NCI-H1694 (cell line): ENCODE data around the gene NDUFS8.

Source experiments
- DNase-seq: peaks from one replicate; lab custom pipeline; 2025; lab: John Stamatoyannopoulos, UW

The NDUFS8 gene

GRCh38 chr11:68015467-68015866 is 15.0 kb upstream of the NDUFS8 start:
- no peak for DNase-seq

- no peak for DNase-seq
These were observed 14.1 kb upstream of the NDUFS8 start for GRCh38 chr11:68016161-68016903.

DNA sequence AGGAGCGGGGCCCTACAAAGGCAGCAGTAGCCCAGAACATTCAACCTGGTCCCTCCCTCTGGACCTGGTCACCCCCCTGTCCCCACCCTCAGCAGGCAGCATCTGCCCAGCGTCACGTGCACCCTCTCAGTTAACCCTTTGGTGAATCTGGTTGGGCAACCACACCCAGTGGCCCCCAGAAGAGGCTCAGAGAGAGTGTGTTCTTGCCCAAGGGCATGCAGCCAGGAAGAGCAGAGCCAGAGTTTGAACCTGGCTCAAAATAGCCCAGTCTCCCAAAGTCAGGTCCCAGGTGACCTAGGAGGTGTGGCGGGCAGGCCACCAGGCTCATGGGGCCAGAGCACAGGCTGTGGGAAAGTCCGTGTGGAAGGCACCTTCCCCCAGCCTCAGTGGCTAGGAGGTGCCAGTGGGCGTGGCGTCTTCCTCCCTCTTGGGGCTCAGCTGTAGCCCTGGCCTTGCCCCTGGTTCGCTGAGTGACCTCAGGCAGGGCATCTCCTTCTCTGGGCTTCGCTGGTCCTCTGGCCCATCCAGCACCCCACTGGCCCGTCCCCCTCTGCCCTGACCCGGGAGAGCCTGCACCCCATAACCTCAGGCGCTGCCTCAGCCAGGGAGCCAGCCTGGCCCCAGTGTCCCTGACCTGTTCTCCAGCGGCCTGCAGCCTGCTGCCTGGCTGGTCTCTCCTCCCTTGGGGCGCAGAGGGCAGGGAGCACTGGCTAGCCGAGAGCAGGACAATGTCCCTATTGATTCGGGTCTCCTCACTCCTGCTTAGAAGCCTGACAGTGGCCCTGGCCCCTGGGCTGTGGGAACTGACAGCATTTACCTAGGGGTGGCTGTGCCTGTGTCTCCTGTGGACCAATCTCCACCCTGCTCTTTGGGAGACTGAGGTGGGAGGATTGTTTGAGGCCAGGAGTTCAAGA is 13.3 kb upstream of the NDUFS8 start:
- DNase-seq: no peak

DNA sequence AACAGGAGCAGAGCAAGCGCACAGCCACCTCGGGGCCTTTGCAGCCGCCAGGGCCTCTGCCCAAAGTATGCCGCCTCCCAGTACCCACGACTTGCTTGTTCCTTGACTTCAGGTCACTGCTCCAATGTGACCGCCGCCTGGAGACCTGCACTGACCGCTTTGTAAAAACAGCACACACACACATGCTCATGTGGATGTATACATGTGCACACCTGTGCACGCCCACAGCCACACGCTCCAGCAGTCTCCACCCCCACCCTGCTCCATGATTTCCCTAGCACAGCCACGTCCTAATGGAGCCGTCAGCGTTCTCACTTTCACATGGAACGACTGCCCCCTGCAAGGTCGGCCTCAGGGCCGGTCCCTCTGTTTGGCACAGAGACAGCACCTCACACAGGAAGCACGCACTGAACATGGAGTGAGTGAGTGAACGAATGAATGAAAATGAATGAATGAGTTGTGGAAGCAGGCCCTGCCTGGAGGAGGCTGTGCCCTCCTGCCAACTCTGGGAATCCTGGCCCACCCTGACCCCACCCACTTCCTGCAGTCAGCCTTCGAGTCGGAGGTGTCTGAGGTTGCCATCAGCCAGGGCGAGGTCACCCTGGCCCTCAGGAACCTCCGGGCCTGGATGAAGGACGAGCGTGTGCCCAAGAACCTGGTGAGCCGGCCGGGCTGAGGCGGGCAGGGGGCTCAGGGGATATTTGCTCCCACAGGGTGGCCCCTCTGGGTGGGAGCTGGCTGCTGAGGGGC is 12.3 kb upstream of the NDUFS8 start:
- DNase-seq: no peak

GRCh38 chr11:68018730-68019190 is 11.7 kb upstream of the NDUFS8 start:
- DNase-seq: no peak

DNA sequence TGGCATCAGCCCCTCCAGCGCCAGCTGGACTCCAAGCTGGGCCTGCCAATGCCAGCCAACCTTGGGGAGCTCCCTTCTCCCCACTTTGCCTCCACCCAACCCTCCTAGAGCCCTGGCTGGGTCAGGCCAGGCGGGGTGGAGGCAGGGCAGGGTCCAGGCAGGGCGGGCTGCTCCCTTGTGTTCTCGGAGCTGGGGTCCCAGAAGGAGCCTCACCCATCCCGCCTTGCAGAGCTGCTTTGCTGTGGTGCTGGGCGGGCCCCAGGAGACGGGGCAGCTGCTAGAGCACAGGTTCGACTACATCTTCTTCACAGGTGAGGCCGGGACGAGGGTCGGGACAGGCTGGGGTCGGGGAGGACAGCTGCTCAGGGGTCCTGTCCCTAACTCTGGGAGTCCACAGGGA is 11.0 kb upstream of the NDUFS8 start:
- DNase-seq: no peak

GRCh38 chr11:68020575-68020974 is 9.9 kb upstream of the NDUFS8 start:
- DNase-seq: no peak

DNA sequence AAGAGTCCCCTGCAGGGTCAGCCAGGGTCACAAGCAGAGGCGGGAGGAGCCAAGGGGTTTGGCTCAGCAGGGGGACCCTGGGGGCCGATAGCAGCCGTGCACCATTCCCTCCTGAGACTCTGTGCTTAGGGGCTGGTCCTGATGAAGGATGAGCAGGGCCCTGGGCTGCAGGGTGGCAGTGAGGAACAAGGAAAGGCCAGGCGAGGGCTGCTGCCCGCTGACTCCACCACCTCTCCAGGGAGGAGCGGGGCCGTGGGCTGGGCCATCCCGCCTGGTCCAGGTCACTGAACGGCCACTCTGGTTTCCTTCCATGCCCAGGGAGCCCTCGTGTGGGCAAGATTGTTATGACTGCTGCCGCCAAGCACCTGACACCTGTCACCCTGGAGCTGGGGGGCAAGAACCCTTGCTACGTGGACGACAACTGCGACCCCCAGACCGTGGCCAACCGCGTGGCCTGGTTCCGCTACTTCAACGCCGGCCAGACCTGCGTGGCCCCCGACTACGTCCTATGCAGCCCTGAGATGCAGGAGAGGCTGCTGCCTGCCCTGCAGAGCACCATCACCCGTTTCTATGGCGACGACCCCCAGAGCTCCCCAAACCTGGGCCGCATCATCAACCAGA is 9.2 kb upstream of the NDUFS8 start:
- DNase-seq: no peak

GRCh38 chr11:68022531-68022930 is 8.0 kb upstream of the NDUFS8 start:
- DNase-seq: no peak

- DNase-seq: no peak
These were observed 6.0 kb upstream of the NDUFS8 start for GRCh38 chr11:68024508-68024907.

DNA sequence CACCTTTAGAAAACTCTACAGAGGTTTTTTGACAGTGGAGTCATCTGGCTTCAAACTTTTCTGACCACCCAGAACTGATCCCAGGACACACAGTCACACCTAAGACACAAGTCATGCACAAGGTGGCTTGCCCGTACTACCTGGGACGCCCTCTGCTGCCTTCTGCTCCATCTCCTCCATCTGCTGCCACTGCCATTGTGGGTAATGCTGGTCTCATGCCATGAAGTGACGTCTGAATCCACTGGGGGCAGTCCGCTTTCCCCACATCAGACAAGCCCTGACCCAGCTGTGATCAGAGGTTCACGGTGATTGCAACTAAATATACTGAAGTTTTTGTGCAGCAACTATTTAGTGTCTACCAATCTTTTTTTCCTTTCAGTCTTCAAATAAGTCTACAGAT is 5.4 kb upstream of the NDUFS8 start:
- DNase-seq: no peak

DNA sequence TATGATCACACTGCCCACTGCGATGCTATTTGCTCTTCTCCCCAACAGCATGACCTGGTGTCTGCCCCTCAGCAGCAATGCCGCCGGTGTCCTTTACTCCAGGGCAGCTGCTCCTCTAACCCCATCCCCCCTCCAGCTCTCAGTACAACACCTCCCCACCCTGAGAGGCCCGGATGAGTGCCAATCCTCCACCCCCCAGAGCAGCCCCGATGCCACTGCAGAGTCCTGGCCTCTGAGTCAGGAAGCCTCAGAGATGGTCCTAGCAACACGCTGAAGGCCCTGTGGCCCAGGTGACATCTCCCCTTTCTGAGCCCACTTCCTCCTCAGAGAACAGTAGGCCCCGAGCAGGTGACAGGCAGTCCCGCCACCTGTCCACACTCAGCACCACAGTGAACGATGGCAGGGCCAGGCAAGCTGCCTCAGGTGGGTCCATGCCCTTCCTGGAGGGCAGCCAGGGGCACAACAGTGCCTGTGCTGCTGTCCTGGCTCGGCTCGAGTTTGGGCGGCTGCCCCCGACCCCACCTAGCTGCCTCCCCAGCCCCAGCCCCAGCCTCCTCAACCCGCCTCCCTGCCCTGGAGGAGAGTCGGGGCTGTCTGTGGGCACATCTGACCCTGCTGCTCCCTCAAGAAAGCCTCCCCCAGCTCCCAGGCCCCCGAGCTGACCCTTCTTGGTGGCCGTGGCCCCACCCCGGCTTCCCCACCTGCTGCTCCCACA is 3.9 kb upstream of the NDUFS8 start:
- DNase-seq: no peak

DNA sequence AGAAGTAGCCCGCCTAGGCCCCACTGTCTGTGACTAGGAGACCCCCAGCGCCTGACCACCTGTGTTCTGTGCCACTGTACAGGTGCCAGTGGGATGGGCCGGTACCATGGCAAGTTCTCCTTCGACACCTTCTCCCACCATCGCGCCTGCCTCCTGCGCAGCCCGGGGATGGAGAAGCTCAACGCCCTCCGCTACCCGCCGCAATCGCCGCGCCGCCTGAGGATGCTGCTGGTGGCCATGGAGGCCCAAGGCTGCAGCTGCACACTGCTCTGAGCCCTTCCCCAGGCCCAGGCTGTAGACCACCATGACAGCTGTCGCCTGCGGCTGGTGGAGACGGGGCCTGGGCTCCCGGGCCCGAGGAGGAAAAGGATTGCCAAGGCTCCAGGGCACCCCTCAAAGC is 2.8 kb upstream of the NDUFS8 start:
- DNase-seq: no peak

DNA sequence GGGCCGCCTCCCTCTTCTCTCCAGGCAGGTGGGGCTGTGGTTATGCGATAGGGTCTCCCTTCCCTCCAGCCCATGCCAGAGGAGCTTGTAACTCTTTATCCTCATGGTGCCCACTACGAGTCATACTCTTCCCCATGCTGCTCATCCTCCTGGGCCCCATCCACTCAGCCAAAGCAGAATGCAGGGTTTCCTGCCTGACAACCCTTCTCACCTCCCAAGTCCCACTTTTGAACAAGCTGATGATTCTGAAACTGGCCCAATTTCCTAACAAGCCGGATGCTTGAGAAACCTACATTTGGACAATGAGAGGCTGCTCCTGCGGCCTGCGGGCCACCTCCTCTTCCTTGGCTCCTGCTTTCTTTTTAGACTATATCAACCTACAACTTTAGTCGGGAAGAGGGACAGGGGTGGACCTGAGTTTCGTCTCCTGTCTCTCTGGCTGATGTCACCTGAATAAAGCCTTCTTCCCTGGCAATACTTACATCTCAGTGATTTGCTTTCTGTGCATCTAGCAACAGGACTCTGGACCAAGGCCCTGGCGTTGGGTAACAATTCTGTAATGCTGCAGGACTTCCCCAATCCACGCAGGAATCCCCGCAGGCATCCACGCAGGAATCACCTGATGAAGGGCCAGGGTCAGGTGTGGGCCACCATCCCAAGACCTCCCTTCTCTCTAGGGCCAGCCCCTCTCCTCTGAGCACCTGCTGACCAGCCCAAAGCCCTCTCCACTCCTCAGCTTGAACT is 1.5 kb upstream of the NDUFS8 start:
- no peak for DNase-seq

DNA sequence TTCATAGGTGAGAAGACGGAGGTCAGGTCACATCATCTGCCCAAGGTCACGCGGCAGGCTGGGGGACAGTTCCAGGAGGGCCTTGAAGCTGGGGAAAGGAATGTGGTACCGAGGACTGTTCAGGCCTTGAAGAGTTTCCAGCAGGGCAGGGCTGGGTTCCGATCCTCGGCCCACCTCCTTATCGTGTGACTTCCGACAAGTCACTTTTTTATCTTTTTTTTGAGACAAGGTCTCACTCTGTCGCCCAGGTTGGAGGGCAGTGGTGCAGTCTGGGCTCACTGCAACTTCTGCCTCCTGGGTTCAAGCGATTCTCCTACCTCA is 623 bp downstream of the NDUFS8 start:
- DNase-seq: no peak

DNA sequence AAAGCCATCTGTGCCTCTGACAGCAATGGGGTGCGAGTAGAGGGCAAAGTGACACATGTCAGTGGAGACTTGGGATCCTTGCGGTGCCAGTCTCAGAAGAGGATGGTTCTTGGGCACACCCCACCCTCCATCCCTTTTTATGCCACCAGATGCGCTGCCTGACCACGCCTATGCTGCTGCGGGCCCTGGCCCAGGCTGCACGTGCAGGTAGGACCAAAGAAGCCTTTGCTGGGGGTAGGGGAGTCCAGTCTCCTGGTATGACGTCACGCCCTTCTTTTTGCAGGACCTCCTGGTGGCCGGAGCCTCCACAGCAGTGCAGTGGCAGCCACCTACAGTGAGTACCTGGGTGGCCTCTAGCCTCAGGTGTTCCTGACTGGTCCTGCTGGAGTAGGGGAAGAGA is 1.5 kb downstream of the NDUFS8 start:
- no peak for DNase-seq

- DNase-seq: no peak
These were observed 2.7 kb downstream of the NDUFS8 start for GRCh38 chr11:68032997-68033707.

GRCh38 chr11:68033708-68034045 is 3.2 kb downstream of the NDUFS8 start:
- DNase-seq: no peak

DNA sequence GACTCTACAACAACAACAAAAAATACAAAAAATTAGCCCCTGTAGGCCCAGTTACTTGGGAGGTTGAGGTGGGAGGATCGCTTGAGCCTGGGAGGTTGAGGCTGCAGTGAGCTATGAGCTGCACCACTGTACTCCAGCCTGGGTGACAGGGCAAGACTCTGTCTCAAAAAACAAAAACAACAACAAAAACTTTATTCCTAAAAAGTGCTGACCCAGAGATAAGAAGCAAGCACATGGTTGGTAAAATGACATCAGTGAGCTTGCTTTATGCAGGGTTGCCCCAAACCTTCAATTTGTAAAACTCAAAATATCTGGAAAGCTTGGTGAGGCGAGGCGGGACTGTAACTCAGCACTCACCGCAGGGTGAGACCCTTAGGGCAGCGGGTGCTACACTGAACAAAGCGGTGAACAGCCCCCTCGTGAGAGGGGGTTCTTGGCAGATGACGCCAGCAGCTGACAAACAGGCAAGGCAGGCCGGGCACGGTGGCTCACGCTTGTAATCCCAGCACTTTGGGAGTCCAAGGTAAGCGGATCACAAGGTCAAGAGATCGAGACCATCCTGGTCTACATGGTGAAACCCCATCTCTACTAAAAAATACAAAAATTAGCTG is 4.9 kb downstream of the NDUFS8 start:
- DNase-seq: no peak
